Esophagus squamous epithelium (tissue), 5 donors: ENCODE data around the gene TAP1. TPM values are rescaled to one million over a fixed set of nuclear protein-coding genes. Genes with fewer than 3 reads are reported as not detected.

ENCODE experiments used
- DNase-seq: peaks from one replicate; lab custom pipeline; 2025; lab: John Stamatoyannopoulos, UW
- H3K27ac ChIP-seq, 4 donors: fragments of 200-600 bp; sonication (generic); one replicate each; pipeline ENCODE4 v1.5.1; 2016 to 2019; ENCODE audit warnings: mild to moderate bottlenecking in 1 of 4
- H3K27me3 ChIP-seq, 4 donors: fragments of 200-600 bp; sonication (generic); 1 replicate in 3 of 4; 2 replicates in 1 of 4; pipeline versions ENCODE4 v1.5.1 to v1.6.0; 2017 to 2021; ENCODE audit warnings: antibody characterized with exemption in 1 of 4
- H3K36me3 ChIP-seq, 3 donors: fragments of 200-600 bp; sonication (generic); one replicate each; pipeline ENCODE4 v1.5.1; 2016 to 2019
- H3K4me1 ChIP-seq, 3 donors: fragments of 200-600 bp; sonication (generic); one replicate each; pipeline ENCODE4 v1.5.1; 2017 to 2019
- H3K4me3 ChIP-seq, 4 donors: fragments of 200-600 bp; sonication (generic); 1 replicate in 3 of 4; 2 replicates in 1 of 4; pipeline ENCODE4 v1.5.1; 2016 to 2019; ENCODE audit warnings: mild to moderate bottlenecking in 2 of 4, moderate library complexity in 1 of 4
- H3K9me3 ChIP-seq, 3 donors: fragments of 200-600 bp; sonication (generic); one replicate each; pipeline ENCODE4 v1.5.1; 2016 to 2019
- CTCF ChIP-seq, 6 experiments: fragments of 450-650 bp in 4 of 6; fragments of 200-600 bp in 2 of 6; sonication (generic) in 2 of 6; IDR thresholded peaks; one replicate each; pipeline ENCODE4 v1.5.1; 2016 to 2019; ENCODE audit warnings: antibody characterized with exemption in 6 of 6, mild to moderate bottlenecking in 4 of 6, moderate library complexity in 4 of 6
- POLR2A ChIP-seq, 4 donors: fragments of 450-650 bp; IDR thresholded peaks; one replicate each; pipeline ENCODE4 v1.6.1; 2017; ENCODE audit warnings: antibody characterized with exemption in 4 of 4, mild to moderate bottlenecking in 4 of 4, moderate library complexity in 3 of 4
- WGBS, 2 donors: methylation state at CpG; one replicate each; pipeline ENCODE4 v1.1.5; 2018; 5-methylcytosine and 5-hydroxymethylcytosine counted together
- intact Hi-C: fragments of 100-400 bp; cut with DNase I; formaldehyde crosslinking; loops from one replicate; pipeline ENCODE4 v1.15.0; 2022
- total RNA-seq, 4 donors: library from RNA; depleted of rRNA; stranded (reverse); fragments of >200 nt; gene quantifications; one replicate each; pipeline ENCODE4 v1.1.0, GENCODE V29; 2016
- donor health status: DM: yes; HTN: yes; CAD: no.

TAP1 gene
- total RNA-seq, 4 donors from 2014 or later = 31.7 to 95.5 (median 40.3) TPM

GRCh38 chr6:32830017-32830416 is 23.5 kb downstream of the TAP1 start:
- WGBS, 2 donors = 83 to 97% methylated on average over 3 to 5 of the region's 5 CpGs
- TF ChIP-seq CTCF (IDR thresholded peaks at IDR 0.05) = no peak
- no peak for TF ChIP-seq POLR2A (IDR thresholded peaks at IDR 0.05)
- no peaks in the 10 kb centered on the region for H3K9me3 ChIP-seq
- no peak overlapping the region for H3K4me3 ChIP-seq
- peaks cover 19 to 73% (median 31%) of the 10 kb centered on the region in 3 donors for H3K36me3 ChIP-seq
- H3K4me1 ChIP-seq = peaks cover 0 to 2% (median 0%) of the 10 kb centered on the region in 3 donors
- H3K27ac ChIP-seq = no peak overlapping the region
- no peaks in the 10 kb centered on the region for H3K27me3 ChIP-seq
- no peak for DNase-seq
- intact Hi-C loops = no loop called here

GRCh38 chr6:32829495-32829894 is 24.0 kb downstream of the TAP1 start:
- Histone ChIP-seq H3K4me1 (peaks cover 0 to 2% (median 0%) of the 10 kb centered on the region in 3 donors), H3K27ac (no peak overlapping the region), H3K9me3 (no peaks in the 10 kb centered on the region), H3K27me3 (no peaks in the 10 kb centered on the region), H3K4me3 (no peak overlapping the region), H3K36me3 (peaks cover 19 to 68% (median 26%) of the 10 kb centered on the region in 3 donors)
- 66% methylated on average over 6 to 7 of the region's 7 CpGs for WGBS, 2 donors
- intact Hi-C loops = no loop called here
- DNase-seq = no peak
- TF ChIP-seq CTCF (IDR thresholded peaks at IDR 0.05) (no peak), POLR2A (IDR thresholded peaks at IDR 0.05) (no peak)

- 65 to 69% methylated on average over 3 of the region's 3 CpGs for WGBS, 2 donors
- no peaks in the 10 kb centered on the region for H3K9me3 ChIP-seq
- H3K27me3 ChIP-seq = no peaks in the 10 kb centered on the region
- DNase-seq = no peak
- intact Hi-C loops = no loop called here
- H3K36me3 ChIP-seq = peaks cover 19 to 48% (median 23%) of the 10 kb centered on the region in 3 donors
- H3K4me1 ChIP-seq = peaks cover 0 to 2% (median 0%) of the 10 kb centered on the region in 3 donors
- no peak overlapping the region for H3K4me3 ChIP-seq
- H3K27ac ChIP-seq = no peak overlapping the region
- no peak for TF ChIP-seq CTCF (IDR thresholded peaks at IDR 0.05)
- TF ChIP-seq POLR2A (IDR thresholded peaks at IDR 0.05) = no peak
Measured at GRCh38 chr6:32827025-32827424, 26.5 kb downstream of the TAP1 start.

GRCh38 chr6:32825966-32826365 is 27.5 kb downstream of the TAP1 start:
- intact Hi-C loops = no loop called here
- 49 to 55% methylated on average over 2 of the region's 2 CpGs for WGBS, 2 donors

GRCh38 chr6:32819729-32820128 is 33.8 kb downstream of the TAP1 start:
- no peak for DNase-seq
- no peak for TF ChIP-seq POLR2A (IDR thresholded peaks at IDR 0.05)
- no peak for TF ChIP-seq CTCF (IDR thresholded peaks at IDR 0.05)
- peak overlapping the region; percentile 54 to 71 (median 60) for H3K27ac ChIP-seq
- no peaks in the 10 kb centered on the region for H3K9me3 ChIP-seq
- H3K27me3 ChIP-seq = no peaks in the 10 kb centered on the region
- intact Hi-C loops = no loop called here
- no peaks in the 10 kb centered on the region for H3K36me3 ChIP-seq
- H3K4me1 ChIP-seq = peaks cover 9 to 52% (median 11%) of the 10 kb centered on the region in 3 donors
- 19 to 53% methylated on average over 3 of the region's 3 CpGs for WGBS, 2 donors
- H3K4me3 ChIP-seq = no peak overlapping the region

More at GRCh38 chr6:32825966-32826365, 27.5 kb downstream of the TAP1 start:
- Histone ChIP-seq H3K27ac (peak overlapping the region in 2 of 4 donors; percentile 2 to 31), H3K4me1 (peaks cover 0 to 2% (median 0%) of the 10 kb centered on the region in 3 donors), H3K9me3 (no peaks in the 10 kb centered on the region), H3K27me3 (no peaks in the 10 kb centered on the region), H3K36me3 (peaks cover 14 to 37% (median 18%) of the 10 kb centered on the region in 3 donors), H3K4me3 (no peak overlapping the region)
- TF ChIP-seq CTCF (IDR thresholded peaks at IDR 0.05) (peak in 5 of 6 experiments; percentile 14 to 50 (median 30)), POLR2A (IDR thresholded peaks at IDR 0.05) (no peak)
- no peak for DNase-seq
